HFF-Myc (cell line): ENCODE data around the gene HAUS7.
A peak's percentile ranks its signal among the peaks of the same experiment; 100 is the strongest.

Source experiments
- DNase-seq: peaks from one replicate; pipeline ENCODE4 v3.0.0-alpha.2; 2011; ENCODE audit warnings: low read depth; ENCODE audit errors: extremely low read depth
- H3K4me3 ChIP-seq: replicated peaks from 2 replicates; pipeline ENCODE4 v1.5.1; 2011; ENCODE audit warnings: low read depth, mild to moderate bottlenecking, control low read depth, low read length
- TF ChIP-seq, protein P1 (sequence below): IDR thresholded peaks from 2 replicates; pipeline ENCODE4 v1.5.1; 2012; ENCODE audit warnings: mild to moderate bottlenecking, low read depth, low read length, control low read depth; ENCODE audit errors: missing control alignments

Gene HAUS7

DNA sequence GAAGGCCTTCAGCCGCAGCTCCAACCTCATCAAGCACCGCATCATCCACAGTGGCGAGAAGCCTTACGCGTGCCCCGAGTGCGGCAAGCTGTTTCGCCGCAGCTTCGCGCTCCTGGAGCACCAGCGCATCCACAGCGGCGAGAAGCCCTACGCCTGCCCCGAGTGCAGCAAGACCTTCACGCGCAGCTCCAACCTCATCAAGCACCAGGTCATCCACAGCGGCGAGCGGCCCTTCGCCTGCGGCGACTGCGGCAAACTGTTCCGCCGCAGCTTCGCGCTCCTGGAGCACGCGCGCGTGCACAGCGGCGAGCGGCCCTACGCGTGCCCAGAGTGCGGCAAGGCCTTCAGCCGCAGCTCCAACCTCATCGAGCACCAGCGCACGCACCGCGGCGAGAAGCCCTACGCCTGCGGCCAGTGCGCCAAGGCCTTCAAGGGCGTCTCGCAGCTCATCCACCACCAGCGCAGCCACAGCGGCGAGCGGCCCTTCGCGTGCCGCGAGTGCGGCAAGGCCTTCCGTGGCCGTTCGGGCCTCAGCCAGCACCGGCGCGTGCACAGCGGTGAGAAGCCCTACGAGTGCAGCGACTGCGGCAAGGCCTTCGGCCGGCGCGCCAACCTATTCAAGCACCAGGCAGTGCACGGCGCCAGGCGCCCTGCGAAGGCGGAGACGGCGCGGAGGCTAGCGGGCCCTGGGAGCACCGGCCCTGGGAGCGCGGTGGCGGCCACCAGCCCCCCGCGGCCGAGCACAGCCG lies 49.4 kb downstream of the HAUS7 start:
- DNase-seq = no peak
- TF ChIP-seq, protein P1, sequence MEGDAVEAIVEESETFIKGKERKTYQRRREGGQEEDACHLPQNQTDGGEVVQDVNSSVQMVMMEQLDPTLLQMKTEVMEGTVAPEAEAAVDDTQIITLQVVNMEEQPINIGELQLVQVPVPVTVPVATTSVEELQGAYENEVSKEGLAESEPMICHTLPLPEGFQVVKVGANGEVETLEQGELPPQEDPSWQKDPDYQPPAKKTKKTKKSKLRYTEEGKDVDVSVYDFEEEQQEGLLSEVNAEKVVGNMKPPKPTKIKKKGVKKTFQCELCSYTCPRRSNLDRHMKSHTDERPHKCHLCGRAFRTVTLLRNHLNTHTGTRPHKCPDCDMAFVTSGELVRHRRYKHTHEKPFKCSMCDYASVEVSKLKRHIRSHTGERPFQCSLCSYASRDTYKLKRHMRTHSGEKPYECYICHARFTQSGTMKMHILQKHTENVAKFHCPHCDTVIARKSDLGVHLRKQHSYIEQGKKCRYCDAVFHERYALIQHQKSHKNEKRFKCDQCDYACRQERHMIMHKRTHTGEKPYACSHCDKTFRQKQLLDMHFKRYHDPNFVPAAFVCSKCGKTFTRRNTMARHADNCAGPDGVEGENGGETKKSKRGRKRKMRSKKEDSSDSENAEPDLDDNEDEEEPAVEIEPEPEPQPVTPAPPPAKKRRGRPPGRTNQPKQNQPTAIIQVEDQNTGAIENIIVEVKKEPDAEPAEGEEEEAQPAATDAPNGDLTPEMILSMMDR = no peak
- H3K4me3 ChIP-seq = no peak overlapping the region

DNA sequence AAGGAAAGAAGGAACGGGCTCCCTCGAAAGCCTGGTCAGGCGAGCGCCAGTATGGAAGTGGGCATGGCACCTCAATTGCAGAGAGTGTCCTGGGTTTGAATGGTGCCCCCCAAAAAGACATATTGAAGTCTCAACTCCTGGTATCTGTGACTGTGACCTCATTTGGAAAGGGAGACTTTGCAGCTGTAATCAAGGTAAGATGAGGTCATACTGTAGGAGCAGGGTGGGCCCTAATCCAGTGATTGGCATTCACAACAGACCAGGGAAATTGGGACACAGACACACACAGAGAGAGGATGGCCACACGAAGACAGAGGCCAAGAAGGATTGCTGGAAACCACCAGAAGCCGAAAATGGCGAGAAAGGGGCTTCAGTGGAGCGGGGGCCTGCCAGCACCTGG lies 52.7 kb downstream of the HAUS7 start:
- H3K4me3 ChIP-seq = no peak overlapping the region
- TF ChIP-seq, protein P1 = no peak
- no peak for DNase-seq

DNA sequence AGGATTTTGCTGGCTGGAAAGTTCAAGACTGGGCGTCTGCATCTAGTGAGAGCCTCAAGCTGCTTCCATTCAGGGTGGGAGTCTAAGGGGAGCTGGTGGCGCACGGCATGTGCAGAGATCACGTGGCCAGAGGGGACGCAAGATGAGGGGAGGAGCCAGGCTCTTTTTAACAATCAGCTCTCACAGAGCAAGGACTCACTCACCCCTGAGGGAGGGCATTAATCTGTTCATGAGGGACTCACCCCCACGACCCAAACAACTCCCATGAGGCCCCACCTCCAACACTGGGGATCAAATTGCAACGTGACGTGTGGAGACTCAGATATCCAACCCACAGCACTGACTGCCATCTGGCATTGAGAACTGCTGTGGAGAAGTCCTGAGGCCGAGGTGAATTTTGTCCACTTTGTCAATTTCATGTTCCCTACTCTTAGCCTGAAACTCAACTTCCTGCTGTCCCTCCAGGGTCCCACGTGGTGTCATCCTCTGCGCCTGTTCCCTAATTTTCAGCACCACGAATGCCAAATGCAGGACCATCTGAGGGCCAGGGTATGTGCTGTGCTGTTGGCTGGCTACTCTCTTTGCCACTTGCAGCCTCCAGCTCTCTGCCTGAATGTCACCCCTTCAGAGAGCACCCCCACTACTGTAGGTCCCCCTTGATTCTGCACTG lies 53.5 kb downstream of the HAUS7 start:
- TF ChIP-seq, protein P1 = no peak
- H3K4me3 ChIP-seq = no peak overlapping the region
- DNase-seq = peak; percentile 1

DNA sequence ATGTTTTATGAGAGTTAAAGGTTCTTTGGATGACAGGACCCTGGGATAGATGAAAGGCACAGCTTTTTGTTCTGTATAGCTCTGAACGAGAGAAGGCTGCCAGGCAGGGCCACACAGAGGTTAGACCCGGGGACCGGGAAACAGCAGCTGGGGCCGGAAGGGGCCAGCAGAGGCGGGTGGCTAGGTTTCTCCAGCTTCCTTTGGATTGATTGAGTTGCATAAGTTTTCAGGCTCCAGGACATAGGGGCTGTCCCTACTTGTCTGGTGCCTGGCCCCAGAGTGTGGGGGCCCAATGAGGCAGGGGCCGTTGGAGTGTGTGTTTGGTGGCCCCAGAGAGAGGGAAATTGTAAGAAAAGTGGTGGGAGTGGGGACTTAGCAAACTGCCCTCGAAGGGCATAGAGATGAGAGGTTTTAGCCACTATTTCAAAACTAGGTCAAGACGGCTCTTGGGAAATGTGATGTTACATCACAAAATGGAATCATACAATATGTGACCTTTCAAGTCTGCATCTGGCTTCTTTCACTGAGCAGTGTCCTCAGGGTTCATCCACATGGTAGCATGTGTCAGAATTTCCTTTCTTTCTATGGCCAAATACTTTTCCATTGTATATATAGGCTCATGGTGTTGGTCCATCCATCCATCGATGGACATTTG lies 55.4 kb downstream of the HAUS7 start:
- TF ChIP-seq, protein P1 = no peak
- no peak for DNase-seq
- no peak overlapping the region for H3K4me3 ChIP-seq

GRCh38 chrX:153413731-153414130 lies 56.6 kb downstream of the HAUS7 start:
- no peak for DNase-seq
- no peak overlapping the region for H3K4me3 ChIP-seq
- TF ChIP-seq, protein P1 = no peak

- TF ChIP-seq, protein P1 = no peak
- no peak overlapping the region for H3K4me3 ChIP-seq
- no peak for DNase-seq
These were observed 57.3 kb downstream of the HAUS7 start for GRCh38 chrX:153412746-153413720.
